ENCODE results near the gene MICAL2. TPM values are rescaled to one million over a fixed set of nuclear protein-coding genes. Genes with fewer than 3 reads are reported as not detected.

MICAL2 gene
- total and polyA plus RNA-seq, 2 of the 13 experiments (the other 11 are each of a cell fraction or from before 2014, with no cell fraction given): 0.78 to 1.1 TPM

GRCh38 chr11:12281571-12282478, 171.4 kb downstream of the MICAL2 start:
- Histone ChIP-seq H4K20me1 (ENCODE audit: insufficient read depth, low read length) (no peaks in the 10 kb centered on the region), H3K79me2 (ENCODE audit: insufficient read depth, low read length) (no peaks in the 10 kb centered on the region), H3K27ac (ENCODE audit: extremely low read length, insufficient read depth, low read length) (no peak overlapping the region), H2AFZ (ENCODE audit: low read length) (no peak overlapping the region), H3K36me3 (replicated peaks in 1 of 2; ENCODE audit: control insufficient read depth in 1 of 2, insufficient read depth in 2 of 2, low read length in 2 of 2) (no peaks in the 10 kb centered on the region), H3K9ac (ENCODE audit: insufficient read depth, low read depth, low read length) (no peak overlapping the region), H3K27me3 (ENCODE audit: control insufficient read depth in 1 of 2, insufficient read depth in 2 of 2, low read length in 2 of 2) (peaks cover 0 to 9% of the 10 kb centered on the region in 2 experiments; a peak in 2 of 5 replicates), H3K4me3 (replicated peaks in 1 of 3; ENCODE audit: insufficient read depth in 1 of 3, low read depth in 2 of 3, low read length in 3 of 3) (no peak overlapping the region), H3K9me3 (ENCODE audit: low read length) (no peaks in the 10 kb centered on the region), H3K4me2 (ENCODE audit: low read depth, low read length) (no peak overlapping the region), H3K4me1 (ENCODE audit: insufficient read depth, low read length) (peaks cover 12% of the 10 kb centered on the region)
- WGBS (ENCODE audit: low lambda C conversion rate): 22% methylated on average over 4 of the region's 12 CpGs
- CTCF ChIA-PET (ENCODE audit: low intra/inter-chr PET ratio, low total read pairs): interaction anchor here (1.3 to 4.0 kb wide), 6 partner anchors 46 to 492 kb away, joined by 4 to 52 read pairs (median 8); no protein-coding TSS in a partner anchor
- peak; percentile 84 for FAIRE-seq
- no TSS peak for BruUV-seq (replicated peaks)
- peak; percentile 65 for DNase-seq (ENCODE audit: low spot score)
- peak; percentile 79 for ATAC-seq
- POLR2A ChIA-PET: interaction anchor here (1.1 kb wide), 1 partner anchor 231 kb away, joined by 3 read pairs; no protein-coding TSS in a partner anchor
- intact Hi-C loops (cut with micrococcal nuclease; ENCODE audit: unreplicated experiment): loop anchor here (1.0 to 5.0 kb wide), 5 partner anchors 160 to 495 kb away; no protein-coding TSS in a partner anchor
- in situ Hi-C loops (cut with HindIII; ENCODE audit: extremely low pct_ligation_motif_present, low pct_unique_long_range_greater_than_20kb): loop anchor here (5.0 to 25.0 kb wide), 3 partner anchors 235 to 470 kb away; no protein-coding TSS in a partner anchor
- peak; percentile 36; the same call in 1 of the 2 replicates for TF ChIP-seq HNF1B (CRISPR knock-in tag; IDR thresholded peaks at IDR 0.05)
- TF ChIP-seq ZNF256 (CRISPR knock-in tag; conservative IDR thresholded peaks at IDR 0.05): no peak
- TF ChIP-seq HIC2 (CRISPR knock-in tag; IDR thresholded peaks at IDR 0.05; ENCODE audit: low read depth): no peak
- TF ChIP-seq ZNF572 (CRISPR knock-in tag; IDR thresholded peaks at IDR 0.05): 0 out of 2 replicates have a peak, but pooled peaks have one; percentile 44
- TF ChIP-seq XRCC5 (optimal IDR thresholded peaks at IDR 0.05; ENCODE audit: low read length): peak; percentile 27
- TF ChIP-seq THRA (CRISPR knock-in tag; IDR thresholded peaks at IDR 0.05; ENCODE audit: borderline replicate concordance): peak; percentile 51; the same call in 1 of the 2 replicates
- TF ChIP-seq SIN3B (IDR thresholded peaks at IDR 0.05; ENCODE audit: low read length): no peak
- TF ChIP-seq PREB (CRISPR knock-in tag; IDR thresholded peaks at IDR 0.05): no peak
- TF ChIP-seq FOXC1 (CRISPR knock-in tag; IDR thresholded peaks at IDR 0.05; ENCODE audit: borderline replicate concordance): no peak
- TF ChIP-seq STAG1 (CRISPR knock-in tag; IDR thresholded peaks at IDR 0.05): peak; percentile 98
- peak; percentile 34; the same call in 1 of the 2 replicates for TF ChIP-seq ZNF580 (CRISPR knock-in tag; IDR thresholded peaks at IDR 0.05; ENCODE audit: borderline replicate concordance, low read depth)
- no peak for TF ChIP-seq GATA4 (IDR thresholded peaks at IDR 0.05; ENCODE audit: borderline replicate concordance, low read depth)
- 0 out of 2 replicates have a peak, but pooled peaks have one; percentile 49 for TF ChIP-seq DNMT3B (CRISPR knock-in tag; conservative IDR thresholded peaks at IDR 0.05)
- TF ChIP-seq NFYB (CRISPR knock-in tag; IDR thresholded peaks at IDR 0.05): no peak
- TF ChIP-seq BORCS8-MEF2B (CRISPR knock-in tag; IDR thresholded peaks at IDR 0.05): 0 out of 2 replicates have a peak, but pooled peaks have one; percentile 53
- no peak for TF ChIP-seq KAT2B (IDR thresholded peaks at IDR 0.05; ENCODE audit: borderline replicate concordance, low read depth, low read length)
- peak; percentile 91 for TF ChIP-seq RAD21 (CRISPR knock-in tag; IDR thresholded peaks at IDR 0.05)
